Activated CD4-positive, alpha-beta T cell treated with anti-CD3 and anti-CD28 coated beads for 1 hour (primary cell): ENCODE measurements around the gene WASHC2A.
"Not testable (repeated sequence)": the region's sequence is repeated elsewhere in the genome, so short reads cannot be mapped to it uniquely, and the experiment has no call there.

Experiments used
- DNase-seq: peaks from one replicate; pipeline ENCODE4 v3.0.0-alpha.2; 2020

The WASHC2A gene

DNA sequence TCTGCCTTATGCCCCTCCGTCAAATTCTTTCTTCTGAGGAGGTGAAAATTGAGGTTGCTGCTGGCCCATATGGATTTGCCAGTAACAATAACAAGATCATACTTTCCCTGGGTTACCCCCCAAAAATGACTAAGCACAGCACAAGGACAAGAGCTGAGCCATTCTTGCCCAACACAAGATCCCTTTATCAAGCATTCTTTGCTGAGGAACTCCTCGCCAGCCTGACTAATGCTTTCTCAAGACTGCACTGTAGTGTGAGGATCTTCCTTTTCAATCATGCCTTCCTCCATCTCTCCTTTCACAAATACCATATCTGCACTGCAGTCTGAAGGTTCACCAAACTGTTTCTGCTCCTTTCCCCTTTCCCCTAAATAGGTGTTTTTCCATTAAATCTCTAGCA, 92.1 kb downstream of the WASHC2A start:
- not testable (repeated sequence) for DNase-seq

DNA sequence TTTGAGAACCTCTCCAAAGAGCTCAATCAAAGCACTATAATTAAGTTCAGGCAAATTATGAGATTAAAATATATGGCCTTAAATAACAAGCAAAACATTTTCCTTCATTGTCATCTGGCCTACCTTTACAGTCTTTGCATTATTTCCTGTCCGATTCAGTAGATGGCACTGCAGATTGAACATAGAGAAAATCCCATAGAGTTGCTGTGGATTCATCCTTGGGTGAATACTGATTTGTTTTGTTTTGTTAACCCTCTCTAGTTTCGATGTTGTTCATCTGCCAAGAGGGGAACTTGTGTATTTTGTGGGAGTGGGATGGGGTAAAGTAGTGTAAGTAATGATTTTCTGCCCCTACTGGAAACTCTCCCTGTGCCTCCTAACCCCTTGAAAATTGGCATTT, 97.3 kb downstream of the WASHC2A start:
- DNase-seq, result not testable (repeated sequence)

- DNase-seq, result not testable (repeated sequence)
Observed at GRCh38 chr10:50167833-50168232, 100.1 kb downstream of the WASHC2A start.

GRCh38 chr10:50169506-50169905, 101.8 kb downstream of the WASHC2A start:
- DNase-seq, result not testable (repeated sequence)

DNA sequence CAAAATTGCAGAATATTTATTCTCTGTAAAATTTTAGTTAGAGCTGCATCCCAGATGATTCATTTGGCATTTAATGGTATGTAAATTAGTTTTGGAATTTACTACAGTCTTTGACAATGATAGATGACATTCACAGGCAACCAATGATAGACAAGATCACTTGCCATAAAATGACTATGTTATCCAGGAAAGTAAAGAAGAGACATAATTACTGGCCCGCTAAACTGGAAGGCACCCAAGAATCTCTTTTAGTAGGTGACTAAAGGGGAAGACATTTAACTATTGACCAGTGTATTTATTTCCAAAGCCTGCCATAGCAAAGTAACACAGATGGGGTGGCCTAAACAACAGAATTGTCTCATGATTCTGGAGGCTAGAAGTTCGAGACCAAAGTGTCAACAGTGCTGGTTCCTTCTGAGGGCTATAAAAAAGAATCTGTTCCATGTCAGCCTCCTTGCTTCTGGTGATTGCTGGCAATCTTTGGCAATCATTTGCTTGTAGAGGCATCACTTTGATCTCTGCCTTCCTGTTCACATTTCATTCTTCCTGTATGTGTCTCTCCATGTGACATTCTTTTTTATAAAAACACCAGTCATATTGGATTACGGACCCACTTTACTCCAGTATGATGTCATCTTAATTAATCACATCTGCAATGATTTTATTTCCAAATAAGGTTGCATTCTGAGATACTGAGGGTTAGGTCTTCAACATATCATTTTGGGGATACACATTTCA, 107.2 kb downstream of the WASHC2A start:
- DNase-seq, result not testable (repeated sequence)
